ENCODE measurements around the gene HSPA12B.

Gene HSPA12B, protein sequence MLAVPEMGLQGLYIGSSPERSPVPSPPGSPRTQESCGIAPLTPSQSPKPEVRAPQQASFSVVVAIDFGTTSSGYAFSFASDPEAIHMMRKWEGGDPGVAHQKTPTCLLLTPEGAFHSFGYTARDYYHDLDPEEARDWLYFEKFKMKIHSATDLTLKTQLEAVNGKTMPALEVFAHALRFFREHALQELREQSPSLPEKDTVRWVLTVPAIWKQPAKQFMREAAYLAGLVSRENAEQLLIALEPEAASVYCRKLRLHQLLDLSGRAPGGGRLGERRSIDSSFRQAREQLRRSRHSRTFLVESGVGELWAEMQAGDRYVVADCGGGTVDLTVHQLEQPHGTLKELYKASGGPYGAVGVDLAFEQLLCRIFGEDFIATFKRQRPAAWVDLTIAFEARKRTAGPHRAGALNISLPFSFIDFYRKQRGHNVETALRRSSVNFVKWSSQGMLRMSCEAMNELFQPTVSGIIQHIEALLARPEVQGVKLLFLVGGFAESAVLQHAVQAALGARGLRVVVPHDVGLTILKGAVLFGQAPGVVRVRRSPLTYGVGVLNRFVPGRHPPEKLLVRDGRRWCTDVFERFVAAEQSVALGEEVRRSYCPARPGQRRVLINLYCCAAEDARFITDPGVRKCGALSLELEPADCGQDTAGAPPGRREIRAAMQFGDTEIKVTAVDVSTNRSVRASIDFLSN

GRCh38 chr20:3732327-3733118 lies at the start of gene HSPA12B:
Gene HSPA12B (plus strand): TSS chr20:3732685. CDS start chr20:3738675, 5,990 bp downstream.
- DNase-seq (ENCODE audit: low spot score), result no peak

GRCh38 chr20:3685341-3685740 lies 47.1 kb upstream of the HSPA12B start:
- DNase-seq (ENCODE audit: low spot score), result peak; percentile 47

GRCh38 chr20:3686421-3686820 lies 46.1 kb upstream of the HSPA12B start:
- DNase-seq (ENCODE audit: low spot score), result no peak

- DNase-seq (ENCODE audit: low spot score), result peak; percentile 92
Measured at GRCh38 chr20:3686867-3687321, 45.6 kb upstream of the HSPA12B start.

GRCh38 chr20:3687655-3688054 lies 44.8 kb upstream of the HSPA12B start:
- peak; percentile 88 for DNase-seq (ENCODE audit: low spot score)

GRCh38 chr20:3689978-3690377 lies 42.5 kb upstream of the HSPA12B start:
- no peak for DNase-seq (ENCODE audit: low spot score)

GRCh38 chr20:3690413-3690812 lies 42.1 kb upstream of the HSPA12B start:
- DNase-seq (ENCODE audit: low spot score), result no peak

GRCh38 chr20:3691306-3691705 lies 41.2 kb upstream of the HSPA12B start:
- no peak for DNase-seq (ENCODE audit: low spot score)

DNA sequence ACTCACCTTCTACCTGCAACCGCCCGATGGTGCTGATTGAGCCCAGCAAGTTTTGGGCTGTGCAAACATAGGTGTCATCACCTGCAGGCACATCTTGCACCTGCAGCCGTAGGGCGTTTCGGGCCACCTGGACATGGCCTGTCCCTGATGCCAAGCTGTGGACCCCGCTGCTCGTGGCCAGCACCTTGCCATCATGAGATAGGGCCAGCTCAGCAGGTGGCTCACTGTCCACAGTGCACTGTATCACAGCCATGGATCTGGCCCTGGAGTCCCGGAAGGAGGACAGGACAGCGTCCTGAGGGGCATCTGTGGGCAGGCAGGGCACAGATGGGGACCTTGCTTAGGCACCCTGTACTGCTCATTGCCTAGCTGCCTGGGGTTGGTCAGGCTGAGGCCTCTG lies 40.6 kb upstream of the HSPA12B start:
- DNase-seq (ENCODE audit: low spot score), result no peak

DNA sequence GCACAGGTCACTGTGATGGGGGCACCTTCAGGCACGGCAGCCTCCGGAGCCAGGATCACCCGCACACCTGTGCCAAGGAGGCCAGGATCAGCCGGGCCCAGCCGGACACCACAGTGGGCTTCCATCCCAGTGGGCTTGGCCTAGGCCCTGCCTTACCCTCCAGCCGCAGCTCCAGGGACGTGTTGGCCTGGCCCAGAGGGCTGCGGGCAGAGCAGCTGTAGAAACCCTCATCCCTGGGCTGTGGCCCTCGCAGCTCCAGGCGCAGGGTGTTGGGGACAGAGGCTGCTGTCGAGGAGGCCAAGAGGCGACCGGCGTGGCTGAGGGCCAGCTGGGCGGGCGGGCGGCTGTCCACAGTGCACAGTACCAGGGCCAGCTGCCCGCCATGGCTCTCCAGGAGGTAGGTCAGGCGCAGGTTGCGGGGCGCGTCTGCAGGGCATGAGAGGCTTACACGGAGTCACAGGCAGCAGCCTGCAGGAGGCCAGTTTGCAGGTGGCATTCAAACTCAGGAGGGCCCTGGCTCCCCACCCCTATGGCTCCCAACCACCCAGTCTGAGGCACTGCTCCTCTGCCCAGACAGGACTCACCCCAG lies 39.7 kb upstream of the HSPA12B start:
- DNase-seq (ENCODE audit: low spot score), result no peak

DNA sequence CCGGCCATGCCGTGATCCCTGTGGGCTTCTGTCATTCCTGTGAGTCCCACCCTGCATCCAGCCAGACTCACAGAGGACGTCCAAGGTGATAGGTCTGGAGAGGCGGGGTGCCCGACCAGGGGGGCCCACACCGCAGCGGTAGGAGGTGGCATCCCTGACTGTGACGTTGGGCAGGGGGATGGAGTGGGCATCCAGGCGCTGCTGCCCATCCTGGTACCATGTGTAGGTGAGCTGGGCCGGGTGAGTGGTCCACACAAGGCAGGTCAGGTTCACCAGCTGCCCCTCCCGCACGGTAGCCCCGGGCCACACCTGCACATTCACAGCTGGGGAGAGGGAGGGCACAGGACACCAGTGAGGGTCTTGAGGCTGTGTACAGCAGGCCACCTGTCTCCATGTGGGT lies 39.1 kb upstream of the HSPA12B start:
- DNase-seq (ENCODE audit: low spot score), result no peak

DNA sequence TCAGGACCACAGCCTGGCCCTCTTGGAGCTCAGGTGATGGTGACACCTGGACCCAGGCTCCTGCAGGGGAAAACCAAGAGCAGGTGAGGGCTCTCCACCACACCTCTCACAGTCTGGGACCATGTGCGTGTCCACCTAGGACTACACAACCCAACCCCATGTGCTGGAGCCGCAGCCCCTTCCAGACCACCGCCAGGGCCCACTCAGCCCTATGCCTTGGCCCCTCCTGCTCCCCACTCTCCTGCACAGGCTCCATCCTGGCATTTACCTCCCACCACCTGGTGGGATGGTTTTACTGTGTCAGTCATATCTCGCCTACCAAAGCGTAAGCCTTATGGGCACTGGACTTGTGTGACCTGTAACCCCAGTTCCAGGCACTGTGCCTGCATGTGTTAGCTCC lies 37.6 kb upstream of the HSPA12B start:
- no peak for DNase-seq (ENCODE audit: low spot score)

DNA sequence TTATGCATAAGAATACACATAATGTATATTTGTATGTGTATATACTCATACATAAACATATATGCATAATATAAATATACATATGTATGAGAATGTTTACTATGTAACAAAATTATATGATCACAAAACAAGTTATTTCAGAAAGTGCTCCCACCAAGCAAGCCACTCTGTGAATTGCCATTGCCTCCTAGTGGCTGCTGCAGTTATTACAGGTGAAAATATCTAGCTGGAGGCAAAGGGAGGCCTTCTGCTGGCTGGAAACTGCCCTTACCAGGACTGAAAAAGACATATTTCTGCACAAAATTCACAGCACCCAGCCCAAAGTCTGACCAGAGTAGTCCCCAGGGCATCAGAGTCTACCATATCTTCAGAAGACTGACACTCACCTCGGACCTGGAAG lies 36.3 kb upstream of the HSPA12B start:
- DNase-seq (ENCODE audit: low spot score), result no peak

GRCh38 chr20:3696745-3697587 lies 35.5 kb upstream of the HSPA12B start:
- no peak for DNase-seq (ENCODE audit: low spot score)

- no peak for DNase-seq (ENCODE audit: low spot score)
Measured at GRCh38 chr20:3697588-3698305, 34.7 kb upstream of the HSPA12B start.

DNA sequence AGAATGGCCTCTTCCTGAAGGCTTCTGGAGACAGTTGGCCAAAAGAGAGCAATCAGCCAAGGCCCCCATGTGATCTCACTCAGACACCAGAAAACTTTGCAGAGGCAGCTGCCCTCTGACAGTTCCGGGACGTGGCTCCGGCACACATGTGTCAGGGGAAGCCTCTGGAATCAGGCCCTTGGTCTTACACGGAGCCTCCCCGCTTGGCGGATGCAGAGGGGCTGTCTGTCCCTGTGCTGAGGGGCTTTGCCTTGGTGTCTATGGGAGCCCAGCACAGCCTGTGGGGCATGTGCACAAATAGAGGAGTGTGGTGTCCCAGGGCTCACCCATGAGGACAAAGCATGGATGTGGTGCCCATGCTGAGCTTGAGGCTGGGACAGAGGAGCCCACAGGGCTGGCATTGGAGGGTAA lies 33.9 kb upstream of the HSPA12B start:
- no peak for DNase-seq (ENCODE audit: low spot score)

DNA sequence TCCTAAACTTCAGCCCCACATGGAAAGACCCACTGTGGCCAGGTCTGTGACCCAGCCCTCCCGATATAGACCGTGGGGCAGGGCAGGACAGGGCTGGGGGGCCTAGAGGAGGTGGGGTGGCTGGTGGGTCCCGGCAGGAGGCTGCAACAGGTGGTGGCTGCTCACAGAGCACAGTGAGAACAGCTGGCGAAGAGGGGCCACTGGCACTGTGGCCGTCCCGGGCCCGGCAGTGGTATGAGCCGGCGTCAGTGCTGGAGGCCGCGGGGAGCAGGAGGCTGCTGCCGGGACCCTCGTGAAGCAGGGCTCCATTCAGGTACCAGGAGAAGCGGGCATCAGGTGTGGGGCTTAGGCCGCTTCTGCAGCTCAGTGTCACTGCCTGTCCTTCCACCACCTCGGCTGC lies 33.4 kb upstream of the HSPA12B start:
- DNase-seq (ENCODE audit: low spot score), result no peak

DNA sequence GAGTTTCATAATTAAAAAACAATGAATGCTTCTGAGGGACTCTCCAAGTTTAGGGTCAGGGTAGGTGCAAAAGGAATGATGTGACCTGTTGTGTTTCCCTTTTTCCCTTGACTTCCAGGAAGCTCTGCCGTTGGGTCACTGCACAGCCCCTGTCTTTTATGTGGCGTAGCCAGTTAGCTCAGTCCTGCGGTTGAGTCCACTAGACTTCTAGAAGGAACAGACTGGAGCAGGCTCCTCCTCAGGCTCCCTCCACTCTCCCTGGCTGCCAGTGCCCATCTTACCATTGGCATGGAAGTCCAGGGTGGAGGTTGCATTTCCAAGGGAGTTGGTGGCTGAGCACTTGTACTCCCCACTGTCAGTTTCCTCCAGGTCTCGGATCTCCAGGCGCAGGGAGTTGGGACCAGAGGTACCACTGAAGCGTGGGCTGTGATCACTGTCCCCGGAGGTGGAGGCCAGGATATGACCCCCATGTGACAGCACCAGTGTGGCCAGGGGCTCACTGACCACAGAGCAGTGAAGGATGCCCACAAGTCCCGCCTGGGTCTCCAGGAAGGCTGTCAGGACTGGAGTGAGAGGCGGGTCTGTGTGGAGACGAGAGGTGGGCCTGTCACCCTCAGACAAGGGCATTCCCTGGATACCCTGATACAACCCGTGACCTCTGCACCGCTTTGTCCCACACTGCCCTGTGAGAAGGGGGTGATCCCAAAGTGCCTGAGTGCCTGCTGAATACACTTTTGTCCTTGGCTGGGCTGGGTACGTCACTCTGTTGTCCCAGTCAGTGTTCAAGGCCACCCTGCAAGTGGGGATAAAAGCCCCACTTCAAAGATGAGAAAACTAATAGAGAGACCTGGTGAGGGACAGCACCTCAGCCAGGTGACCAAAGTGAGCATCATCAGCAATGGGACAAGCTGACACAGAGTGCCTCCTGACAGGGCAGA lies 31.2 kb upstream of the HSPA12B start:
- DNase-seq (ENCODE audit: low spot score), result no peak

DNA sequence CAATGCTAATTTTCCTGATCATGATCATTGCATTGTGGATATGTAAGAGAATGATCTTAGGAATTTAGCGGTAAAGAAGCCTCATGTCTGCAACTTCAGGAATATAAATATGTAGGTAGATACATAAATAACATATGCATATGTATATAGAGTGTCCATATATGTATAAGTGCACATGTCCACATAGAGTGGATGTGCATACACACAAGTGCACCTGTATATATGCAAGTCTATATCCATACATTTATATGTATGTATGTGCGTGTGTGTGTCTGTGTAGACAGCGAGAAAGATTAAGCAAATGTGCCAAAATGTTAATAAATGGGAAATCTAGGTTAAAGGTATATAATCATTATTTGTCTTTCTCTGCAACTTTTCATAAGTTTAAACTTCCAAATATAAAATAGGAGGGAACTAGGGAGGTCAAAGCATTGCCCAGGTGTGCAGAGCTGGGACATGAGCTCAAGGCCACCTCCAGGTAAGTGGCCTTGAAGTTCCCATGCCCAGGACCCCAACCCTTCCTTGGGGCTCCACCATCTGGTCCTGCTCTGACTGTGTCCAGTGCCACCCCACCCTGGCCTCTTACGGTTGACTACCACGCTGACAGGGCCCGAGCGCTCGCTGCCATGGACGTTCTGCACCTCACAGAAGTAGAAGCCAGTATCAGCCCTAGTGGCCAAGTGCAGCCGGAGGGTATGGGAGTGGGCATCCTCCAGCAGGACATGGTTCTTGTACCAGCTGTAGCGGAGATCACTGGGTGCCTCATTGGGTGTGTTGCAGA lies 29.7 kb upstream of the HSPA12B start:
- no peak for DNase-seq (ENCODE audit: low spot score)

Measured in AG08396 (cell line).